ENCODE measurements around the gene BCAR3.

- TF ChIP-seq CTCF (IDR thresholded peaks at IDR 0.05) (no peak), EP300 (IDR thresholded peaks at IDR 0.05) (no peak), POLR2A (IDR thresholded peaks at IDR 0.05; ENCODE audit: low read depth) (no peak), POLR2AphosphoS5 (IDR thresholded peaks at IDR 0.05) (no peak)
Observed at GRCh38 chr1:93603106-93603505, 78.5 kb downstream of the BCAR3 start.

All from esophagus muscularis mucosa (tissue), 4 donors.